GM18517 (cell line): ENCODE measurements around the gene NR2C1.
A peak's percentile ranks its signal among the peaks of the same experiment; 100 is the strongest.
"Not testable (repeated sequence)": the region's sequence is repeated elsewhere in the genome, so short reads cannot be mapped to it uniquely, and the experiment has no call there.

ENCODE experiments used
- ATAC-seq: cut with Tn5 transposase; IDR thresholded peaks from one replicate; pipeline ENCODE4 v1.9.1; 2021; ENCODE audit warnings: mild to moderate bottlenecking, moderate library complexity; ENCODE audit not compliant: unreplicated experiment

NR2C1 gene

DNA sequence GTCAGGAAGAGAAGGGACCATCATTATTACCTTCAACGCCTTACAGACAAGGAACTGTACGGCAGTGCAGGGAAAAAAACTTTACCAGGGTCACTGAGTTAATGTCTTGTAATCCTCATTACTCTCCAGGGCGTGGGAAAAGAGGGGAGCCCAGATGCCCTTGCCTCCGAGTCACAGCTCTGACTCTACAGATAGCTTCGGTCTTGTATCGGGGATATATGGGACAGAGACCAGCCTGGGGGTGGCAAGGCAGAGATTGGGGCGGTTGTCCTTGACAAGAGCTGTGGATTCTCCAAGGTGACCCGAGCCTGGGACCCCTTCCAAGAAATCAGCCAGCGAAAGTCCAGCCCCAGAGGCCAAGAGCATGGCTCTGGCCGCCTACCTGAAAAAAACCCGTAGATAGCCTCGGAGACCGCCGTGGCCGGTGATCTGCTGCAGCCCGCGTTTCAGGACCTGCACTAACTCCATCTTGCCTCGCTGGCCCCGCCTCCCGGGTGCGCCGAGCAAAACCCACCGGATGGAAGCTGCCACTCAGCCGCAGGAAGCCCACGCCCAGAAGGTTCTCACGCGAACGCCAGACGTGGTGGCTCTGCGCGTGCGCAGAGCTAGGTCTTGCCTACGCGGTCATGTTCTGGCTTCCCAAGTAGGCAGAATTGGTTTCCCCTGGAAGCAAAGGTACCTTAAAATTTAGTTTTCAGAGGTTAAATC lies 70.1 kb downstream of the NR2C1 start, which contains the start of gene NDUFA12:
Gene NDUFA12, minus strand, starts transcription at position 485 of the 708 bp plus-strand sequence. Its CDS starts 17 bp downstream, at position 468.
- peak; percentile 96 for ATAC-seq

DNA sequence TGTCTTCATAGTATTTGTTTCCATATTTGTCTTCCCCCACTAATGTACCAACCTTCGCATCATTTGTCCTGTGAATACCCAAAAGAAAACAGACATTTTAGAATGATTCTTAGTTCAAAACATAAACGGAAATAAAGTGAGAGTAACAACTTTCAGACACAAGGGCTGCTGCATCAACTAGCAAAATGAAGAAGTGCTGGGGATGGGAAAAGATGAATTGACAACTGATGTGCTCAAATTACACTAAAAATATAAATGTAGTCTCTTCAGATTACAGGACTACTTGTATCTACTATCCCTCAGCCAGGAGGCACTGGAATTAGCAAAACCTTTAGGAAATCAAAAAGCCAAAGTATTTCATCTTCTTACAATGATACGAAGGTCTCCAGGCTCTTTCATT lies 70.7 kb downstream of the NR2C1 start:
- no peak for ATAC-seq

GRCh38 chr12:94998326-94998725 lies 75.1 kb downstream of the NR2C1 start:
- ATAC-seq = no peak

GRCh38 chr12:94997726-94998125 lies 75.7 kb downstream of the NR2C1 start:
- ATAC-seq = no peak

DNA sequence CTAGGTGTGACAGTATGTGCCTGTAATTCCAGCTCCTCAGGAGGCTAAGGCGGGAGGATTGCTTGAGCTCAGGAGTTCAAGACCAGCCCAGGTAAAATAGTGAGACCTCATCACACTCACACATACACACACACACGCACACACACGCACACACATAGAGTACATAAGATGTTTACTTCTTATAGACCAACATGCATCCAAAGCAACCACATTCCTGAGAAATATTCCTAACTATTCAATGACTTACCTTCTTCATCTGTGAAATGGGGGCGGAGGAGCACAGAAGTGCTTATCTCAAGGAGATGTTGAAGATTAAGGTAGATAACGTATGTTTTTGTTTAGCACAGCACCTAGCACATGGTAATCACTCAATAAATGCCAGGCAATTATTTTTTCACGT lies 76.4 kb downstream of the NR2C1 start:
- ATAC-seq = no peak

- ATAC-seq = no peak
These were observed 79.1 kb downstream of the NR2C1 start for GRCh38 chr12:94994312-94994711.

GRCh38 chr12:94993855-94994254 lies 79.6 kb downstream of the NR2C1 start:
- not testable (repeated sequence) for ATAC-seq

DNA sequence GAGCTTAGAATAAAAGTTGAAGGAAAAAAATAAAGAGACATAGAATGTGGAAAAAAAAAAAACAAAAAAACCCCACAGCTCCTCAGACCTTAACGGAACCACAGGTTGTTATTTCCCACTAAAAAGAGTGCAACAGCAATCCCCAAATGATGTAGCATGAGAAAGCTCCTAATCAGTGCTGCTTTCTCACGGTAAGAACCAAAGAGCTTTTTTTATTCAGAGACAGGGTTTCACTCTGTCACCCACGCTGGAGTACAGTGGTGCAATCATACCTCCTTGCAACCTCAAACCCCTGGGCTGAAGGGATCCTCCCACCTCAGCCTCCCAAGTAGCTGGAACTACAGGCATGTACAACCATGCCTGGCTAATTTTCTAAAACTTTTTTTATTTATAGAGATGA lies 83.2 kb downstream of the NR2C1 start:
- ATAC-seq = no peak

- ATAC-seq = no peak
These were observed 84.9 kb downstream of the NR2C1 start for GRCh38 chr12:94988471-94988870.

DNA sequence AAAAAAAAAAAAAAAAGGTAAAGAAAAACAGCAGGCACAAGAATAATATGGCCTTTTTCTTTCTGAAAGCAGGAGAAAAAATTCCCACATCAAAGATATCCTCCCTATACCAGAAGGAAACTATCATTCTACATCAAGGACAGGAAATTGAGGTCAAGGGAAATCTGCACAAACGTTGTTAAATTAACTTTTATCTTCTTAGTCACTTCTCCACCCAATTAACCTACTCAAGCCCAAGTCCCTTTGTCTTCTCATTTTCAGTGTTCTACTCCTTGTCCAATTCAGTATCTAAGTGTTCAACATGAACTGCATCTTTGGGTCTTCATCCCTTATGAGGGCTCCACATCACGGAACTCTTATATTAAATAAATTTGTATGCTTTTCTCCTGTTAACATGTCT lies 85.6 kb downstream of the NR2C1 start:
- ATAC-seq = no peak

- no peak for ATAC-seq
These were observed 86.2 kb downstream of the NR2C1 start for GRCh38 chr12:94987076-94987669.

GRCh38 chr12:94985099-94985498 lies 88.3 kb downstream of the NR2C1 start:
- not testable (repeated sequence) for ATAC-seq

DNA sequence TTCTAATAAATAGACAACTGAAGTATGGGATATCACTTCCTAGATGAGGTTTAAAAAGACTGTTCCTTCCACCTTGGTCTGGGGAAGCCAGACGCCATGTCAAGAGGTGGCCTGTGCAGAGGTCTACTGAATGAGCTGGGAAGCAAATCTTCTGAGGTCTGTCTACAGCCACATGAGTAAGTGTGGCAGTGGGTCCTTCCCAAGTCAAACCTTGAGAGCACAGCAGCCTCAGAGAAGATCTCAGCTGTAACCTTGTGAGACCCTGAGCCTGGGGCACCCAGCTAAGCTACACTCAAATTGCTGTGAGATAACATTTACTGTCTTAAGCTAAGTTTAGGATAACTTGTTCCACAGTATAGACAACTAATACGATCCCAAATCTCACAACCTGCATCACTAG lies 90.1 kb downstream of the NR2C1 start:
- ATAC-seq = no peak

- no peak for ATAC-seq
These were observed 91.0 kb downstream of the NR2C1 start for GRCh38 chr12:94982456-94982855.

DNA sequence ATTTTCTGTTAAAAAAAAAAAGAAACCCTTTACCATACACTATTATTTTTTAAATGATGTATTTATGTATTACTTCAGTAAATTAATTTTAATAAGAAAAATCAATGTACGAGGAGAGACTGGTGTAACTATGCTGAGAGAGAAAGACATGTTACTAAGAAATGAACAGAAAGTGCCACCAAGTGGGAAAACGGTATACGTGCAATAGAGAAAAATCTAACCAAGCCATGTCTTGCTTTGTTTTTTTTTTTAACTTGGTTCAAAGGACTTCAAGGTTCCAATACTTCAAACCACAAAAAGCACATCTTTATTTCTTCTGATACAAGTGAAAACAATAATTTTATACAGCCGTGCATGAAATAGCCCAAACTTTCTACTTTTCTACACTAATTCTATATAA lies 92.8 kb downstream of the NR2C1 start:
- ATAC-seq = no peak

DNA sequence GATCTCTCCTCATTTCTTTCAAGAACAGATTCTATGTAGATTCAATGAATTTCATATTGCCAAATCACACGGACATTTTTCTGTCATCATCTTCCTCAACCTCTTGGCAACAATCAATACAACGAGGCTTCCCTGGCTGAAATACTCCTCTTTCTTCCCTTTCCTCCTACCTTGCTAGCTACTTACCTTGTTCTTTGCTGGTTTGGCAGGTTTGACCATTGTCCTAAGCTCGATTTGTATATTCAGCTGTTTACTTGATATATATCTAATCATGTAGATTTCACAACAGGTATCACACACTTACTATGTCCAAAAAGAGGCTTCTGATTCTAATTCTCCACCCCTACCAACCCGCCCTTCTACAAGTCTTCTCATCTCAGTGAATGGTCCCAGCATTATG lies 93.5 kb downstream of the NR2C1 start:
- no peak for ATAC-seq

DNA sequence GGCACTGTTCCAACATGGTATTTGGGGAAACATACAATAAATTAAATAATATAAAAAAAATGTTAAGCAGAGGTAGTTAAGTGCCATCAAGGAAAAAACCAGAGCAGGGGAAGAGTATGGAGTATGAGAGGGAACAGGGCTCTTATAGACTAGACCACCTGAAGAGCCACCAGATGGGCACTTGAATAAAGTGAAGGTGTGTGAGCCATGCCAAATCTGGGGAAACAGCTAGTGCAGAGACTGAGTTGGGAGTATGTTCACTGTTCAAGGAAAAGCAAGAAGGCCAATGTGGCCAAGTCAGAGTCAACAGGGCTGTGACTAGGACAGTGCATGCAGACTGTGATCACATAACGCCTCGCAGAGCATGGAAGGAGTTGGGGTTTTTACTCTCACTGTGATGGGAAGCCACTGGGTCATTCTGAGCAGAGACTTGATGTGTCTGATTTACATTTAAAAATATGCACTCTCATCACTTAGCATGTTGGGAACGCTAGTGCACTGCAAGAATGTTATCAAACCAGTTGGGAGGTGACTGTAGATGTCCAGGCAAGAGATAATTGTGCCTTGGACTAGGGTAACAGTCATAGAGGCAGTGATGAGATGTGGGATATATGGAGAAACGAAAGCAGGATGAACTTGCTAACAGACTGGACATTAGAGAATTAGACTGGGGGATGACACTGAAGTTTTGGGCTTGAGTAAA lies 95.5 kb downstream of the NR2C1 start:
- no peak for ATAC-seq

DNA sequence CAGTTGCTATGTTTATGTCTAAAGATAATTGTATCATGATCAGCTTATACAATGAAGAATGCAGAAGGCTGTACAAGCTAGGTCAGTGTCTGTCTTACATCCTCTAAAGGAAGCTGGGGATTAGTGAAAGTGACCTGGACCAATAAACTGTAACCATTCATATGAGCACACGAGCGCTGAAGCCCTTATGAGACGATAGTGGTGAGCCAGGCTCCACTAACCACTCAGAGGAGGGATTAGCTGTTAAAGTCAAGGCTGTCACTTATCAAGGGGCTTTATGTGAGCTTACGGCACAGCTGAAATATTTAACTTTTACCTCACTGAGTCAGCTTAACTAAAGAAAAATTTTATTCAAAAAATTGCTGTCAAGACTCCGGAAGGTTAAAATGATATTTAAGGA lies 100.2 kb downstream of the NR2C1 start:
- ATAC-seq = no peak

GRCh38 chr12:94972795-94973194 lies 100.6 kb downstream of the NR2C1 start:
- ATAC-seq = no peak

GRCh38 chr12:94971923-94972322 lies 101.5 kb downstream of the NR2C1 start:
- ATAC-seq = no peak

- no peak for ATAC-seq
These were observed 102.9 kb downstream of the NR2C1 start for GRCh38 chr12:94970560-94970959.
